Stimulated activated CD4-positive, alpha-beta T cell treated with anti-CD3 and anti-CD28 coated beads, TNF-alpha, amount 100 ng/mL, for 1 hour (primary cell): ENCODE measurements around the gene HRNR.
"Not testable (repeated sequence)": the region's sequence is repeated elsewhere in the genome, so short reads cannot be mapped to it uniquely, and the experiment has no call there.

Experiments used
- DNase-seq, 3 donors: peaks; one replicate each; pipeline ENCODE4 v3.0.0-alpha.2; 2020; ENCODE audit warnings: low read depth in 3 of 3, low spot score in 1 of 3

Gene HRNR

DNA sequence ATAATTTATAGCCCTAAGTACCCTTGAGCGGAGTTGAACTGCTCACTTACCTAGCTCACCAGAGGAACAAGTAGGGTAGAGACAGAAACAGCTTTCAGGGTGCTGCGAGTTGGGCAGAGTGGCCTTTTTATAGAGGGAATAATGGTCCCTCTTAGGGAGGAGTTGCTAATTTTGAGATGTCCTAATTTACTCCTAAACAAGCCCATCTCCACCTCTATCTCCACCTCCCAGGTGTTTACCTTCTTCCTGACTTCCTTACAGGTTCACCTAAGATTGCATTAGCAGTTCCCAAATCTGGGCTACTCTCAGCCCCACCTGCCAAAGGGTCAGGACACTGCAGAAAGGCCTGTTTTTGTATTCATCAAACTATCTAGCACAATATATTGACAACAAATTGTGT is at the start of gene HRNR:
TSS of gene HRNR (minus strand) at position 101 of the 400 bp plus-strand sequence. CDS start 940 bp downstream, outside the sequence.
- no peak for DNase-seq

DNA sequence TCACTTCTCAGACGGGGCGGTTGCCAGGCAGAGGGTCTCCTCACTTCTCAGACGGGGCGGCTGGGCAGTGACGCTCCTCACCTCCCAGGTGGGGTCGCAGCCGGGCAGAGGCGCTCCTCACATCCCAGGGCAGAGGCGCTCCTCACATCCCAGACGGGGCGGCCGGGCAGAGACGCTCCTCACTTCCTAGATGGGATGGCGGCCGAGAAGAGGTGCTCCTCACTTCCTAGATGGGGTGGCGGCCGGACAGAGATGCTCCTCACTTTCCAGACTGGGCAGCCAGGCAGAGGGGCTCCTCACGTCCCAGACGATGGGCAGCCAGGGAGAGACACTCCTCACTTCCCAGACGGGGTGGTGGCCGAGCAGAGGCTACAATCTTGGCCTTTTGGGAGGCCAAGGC is 32.4 kb upstream of the HRNR start:
- not testable (repeated sequence) for DNase-seq

DNA sequence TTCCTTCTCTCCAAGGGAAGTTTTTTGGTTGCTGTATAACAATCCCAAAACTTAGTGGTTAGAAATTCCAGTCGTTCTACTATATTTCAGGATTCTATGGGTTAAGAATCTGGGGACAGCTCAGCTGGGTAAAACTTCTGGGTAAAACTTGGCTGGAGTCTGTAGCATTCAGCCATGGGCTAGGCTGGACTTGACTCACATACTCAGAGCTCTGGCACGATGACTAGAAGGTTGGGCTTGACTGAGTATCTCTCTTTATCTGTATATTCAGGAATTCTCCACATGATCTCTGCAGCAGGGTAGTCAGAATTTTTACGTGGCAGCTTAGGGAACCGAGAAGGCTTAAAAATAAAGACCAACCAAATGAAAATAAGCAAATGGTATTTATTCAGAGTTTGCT is 28.2 kb upstream of the HRNR start:
- DNase-seq = no peak

DNA sequence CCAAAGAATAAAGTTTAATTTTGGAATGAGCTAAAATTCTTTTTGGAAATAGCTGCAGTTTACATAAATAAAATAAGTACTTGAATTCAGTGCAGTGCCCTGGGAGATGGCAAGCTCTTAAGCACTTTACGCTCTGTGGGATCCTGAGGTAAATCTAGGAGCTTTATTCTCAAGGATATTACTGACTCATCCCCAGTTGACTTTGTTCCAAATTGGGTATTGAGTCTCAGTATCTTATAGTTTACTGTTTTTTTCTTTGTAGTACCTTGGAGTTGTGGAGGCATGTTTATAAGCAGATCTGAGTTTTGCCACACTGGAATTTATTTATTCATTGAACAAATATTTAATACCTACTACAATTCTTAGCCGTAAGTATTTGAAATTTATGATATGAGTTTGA is 27.4 kb upstream of the HRNR start:
- DNase-seq = no peak

DNA sequence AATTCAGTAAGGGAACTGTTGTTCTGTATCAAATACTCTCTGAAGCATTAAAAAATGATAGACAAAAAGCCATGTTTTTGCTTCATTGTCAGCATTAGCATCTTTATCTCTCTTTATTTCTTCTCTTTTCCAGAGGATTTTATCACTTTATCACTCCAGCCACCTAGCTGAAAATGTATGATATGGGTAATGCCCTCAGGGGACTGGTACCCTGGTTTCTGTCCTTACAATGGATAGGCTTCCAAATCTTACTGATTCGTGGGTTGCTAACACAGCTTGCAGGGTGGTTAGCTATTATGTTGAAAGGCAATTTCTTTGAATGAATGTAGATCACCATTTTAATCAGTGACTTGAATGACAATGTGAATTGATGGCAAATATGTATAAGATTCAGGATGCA is 23.3 kb upstream of the HRNR start:
- DNase-seq = no peak

DNA sequence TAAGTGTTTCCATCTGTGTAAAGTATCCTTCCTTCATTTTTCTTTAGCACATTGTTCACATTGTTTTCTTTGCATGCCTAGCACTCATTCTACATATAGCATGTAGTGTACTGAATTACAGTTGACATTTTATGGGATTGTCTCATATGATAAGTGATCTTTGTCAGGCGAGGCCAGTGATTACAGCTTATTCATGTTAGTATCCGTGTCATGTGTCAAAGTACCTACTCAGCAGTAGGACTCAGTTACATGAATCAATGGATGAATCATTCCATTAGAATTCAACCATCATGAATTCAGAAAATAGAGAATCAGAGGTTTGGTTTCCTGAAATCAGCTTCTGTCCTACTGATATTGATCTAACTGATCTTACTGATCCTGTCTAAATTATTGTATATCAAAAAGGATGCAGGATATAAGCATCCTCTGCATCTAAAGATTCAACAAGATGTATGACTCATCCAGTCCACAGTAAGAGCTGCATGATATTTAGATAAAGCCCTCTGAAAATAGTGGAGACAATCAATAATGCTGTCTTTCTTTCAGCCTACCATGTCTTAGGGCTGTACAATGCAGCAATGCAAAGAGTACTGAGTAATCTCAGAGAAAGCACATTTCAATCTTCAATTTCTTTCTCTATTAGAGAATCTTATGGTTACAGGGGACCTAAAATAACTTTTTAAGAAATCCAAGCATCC is 20.7 kb upstream of the HRNR start:
- DNase-seq = no peak

DNA sequence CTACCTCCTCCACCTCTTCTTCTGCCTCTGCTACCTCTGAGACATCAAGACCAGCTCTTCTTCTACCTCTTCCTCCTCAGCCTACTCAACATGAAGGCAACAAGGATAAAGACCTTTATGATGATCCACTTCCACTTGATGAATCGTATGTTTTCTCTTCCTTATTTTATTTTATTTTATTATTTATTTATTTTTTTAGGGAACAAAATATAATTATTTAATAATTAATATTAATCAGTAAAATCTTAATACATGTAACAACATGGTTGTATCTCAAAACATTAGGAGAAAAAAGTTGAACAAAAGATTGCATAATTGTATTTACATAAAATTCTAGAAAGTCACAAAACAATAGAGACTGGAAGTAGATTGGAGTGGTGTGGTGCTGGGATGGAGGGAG is 13.1 kb upstream of the HRNR start:
- DNase-seq = no peak

DNA sequence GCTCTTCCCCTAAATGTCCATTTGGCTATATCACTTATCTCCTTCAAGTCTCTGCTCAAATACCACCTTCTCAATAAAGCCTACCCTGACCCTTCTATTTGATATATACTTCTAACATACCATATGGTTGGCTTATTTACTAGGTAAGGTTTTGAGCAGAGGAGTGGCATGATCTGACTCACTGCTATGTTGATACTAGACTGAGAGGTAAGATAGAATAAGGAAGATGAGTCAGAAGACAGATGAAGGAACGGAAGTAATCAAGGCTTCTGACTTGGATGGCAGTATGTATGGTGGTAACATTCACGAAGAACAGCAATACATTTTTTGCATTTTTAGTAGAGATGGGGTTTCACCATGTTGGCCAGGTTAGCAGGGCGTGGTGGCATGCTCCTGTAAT is 4.8 kb upstream of the HRNR start:
- no peak for DNase-seq

DNA sequence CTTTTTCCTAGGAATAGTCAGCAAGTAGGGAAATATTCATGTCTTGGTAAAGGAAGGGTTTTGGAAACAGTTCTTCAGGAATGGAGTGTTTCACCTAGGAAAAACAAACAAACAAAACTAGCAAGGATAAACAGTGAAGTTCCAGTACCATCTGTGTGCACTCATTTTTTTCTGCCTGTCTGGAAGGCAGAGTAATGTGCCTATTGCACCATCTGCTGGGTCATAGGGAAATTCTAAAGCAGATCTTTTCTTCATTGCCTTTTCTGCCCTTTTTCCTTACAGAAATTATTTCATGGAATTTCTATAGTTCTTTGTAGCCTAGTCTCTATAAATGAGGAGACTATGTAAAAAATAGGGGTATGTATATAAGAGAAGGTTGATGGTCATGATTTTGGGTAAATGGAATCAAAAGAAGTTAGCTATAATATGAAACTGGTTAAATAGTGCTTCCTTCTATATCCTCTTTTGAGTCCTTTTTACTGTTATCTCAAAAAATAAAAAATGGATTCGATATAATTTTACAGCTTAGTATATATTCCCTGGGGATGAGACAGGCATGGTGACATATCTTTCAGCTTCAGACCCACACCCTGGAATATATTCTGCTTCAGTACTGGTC is 3.4 kb upstream of the HRNR start:
- no peak for DNase-seq

DNA sequence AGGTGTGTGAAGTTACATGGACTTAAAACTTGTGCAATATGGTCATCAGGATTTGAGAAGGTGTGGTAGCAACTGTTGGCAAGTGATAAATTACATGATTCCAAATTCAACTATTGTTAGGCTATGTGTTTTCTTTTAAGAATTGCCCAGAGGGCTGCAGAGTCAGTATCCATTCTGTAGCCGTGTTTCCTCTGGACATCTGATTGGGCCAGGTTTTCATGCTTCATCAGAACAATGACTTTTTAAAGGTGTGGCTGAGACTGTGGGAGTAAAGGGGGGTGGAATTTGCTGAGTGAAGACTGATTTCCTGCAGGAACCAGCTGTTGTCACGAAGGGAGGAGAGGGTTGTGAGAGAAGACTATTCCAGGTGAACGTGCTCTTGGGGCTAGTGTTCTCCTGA is 1.7 kb upstream of the HRNR start:
- no peak for DNase-seq

DNA sequence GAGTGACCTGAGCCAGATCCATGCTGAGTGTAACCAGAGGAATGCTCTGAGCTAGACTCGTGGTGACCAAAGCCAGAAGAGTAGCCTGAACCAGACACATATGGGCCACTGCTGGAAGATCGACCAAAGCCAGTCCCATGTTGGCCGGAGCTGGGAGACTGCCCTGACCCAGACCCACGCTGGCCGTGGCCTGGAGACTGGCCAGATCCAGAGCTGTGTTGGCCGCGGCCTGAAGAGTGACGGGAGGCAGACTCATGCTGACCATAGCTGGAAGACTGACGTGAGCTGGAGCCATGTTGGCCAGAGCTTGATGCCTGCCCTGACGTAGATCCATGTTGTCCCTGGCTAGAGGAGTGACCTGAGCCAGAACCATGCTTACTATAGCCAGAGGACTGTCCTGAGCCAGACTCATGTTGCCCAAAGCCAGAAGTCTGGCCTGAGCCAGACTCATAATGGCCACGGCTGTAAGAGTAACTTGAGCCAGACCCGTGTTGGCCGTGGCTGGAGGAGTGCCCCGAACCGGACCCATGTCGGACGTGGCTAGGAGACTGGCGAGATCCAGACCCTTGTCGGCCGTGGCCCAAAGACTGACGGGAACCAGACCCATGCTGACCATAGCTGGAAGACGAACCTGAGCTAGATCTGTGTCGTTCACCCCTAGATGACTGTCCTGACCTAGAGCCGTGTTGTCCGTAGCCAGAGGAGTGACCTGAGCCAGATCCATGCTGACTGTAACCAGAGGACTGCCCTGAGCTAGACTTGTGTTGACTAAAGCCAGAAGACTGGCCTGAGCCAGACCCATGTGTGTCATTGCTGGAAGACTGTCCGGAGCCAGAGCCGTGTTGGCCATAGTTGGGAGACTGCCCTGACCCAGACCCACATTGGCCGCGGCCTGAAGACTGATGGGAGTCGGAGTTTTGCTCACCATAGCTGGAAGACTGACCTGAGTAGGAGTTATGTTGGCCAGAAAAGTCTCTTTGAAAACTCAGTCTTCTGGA is 3.5 kb downstream of the HRNR start:
- DNase-seq = no peak

DNA sequence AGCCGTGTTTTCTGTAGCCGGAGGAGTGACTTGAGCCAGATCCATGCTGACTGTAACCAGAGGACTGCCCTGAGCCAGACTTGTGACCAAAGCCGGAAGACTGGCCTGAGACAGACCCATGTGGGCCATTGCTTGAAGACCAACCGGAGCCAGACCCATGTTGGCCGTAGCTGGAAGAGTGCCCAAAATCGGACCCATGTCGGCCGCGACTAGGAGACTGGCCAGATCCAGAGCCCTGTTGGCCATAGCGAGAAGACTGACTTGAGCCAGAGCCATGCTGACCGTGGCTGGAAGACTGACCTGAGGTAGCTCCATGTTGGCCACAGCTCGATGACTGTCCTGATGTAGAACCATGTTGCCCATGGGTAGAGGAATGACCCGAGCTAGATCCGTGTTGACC is 4.6 kb downstream of the HRNR start:
- not testable (repeated sequence) for DNase-seq

DNA sequence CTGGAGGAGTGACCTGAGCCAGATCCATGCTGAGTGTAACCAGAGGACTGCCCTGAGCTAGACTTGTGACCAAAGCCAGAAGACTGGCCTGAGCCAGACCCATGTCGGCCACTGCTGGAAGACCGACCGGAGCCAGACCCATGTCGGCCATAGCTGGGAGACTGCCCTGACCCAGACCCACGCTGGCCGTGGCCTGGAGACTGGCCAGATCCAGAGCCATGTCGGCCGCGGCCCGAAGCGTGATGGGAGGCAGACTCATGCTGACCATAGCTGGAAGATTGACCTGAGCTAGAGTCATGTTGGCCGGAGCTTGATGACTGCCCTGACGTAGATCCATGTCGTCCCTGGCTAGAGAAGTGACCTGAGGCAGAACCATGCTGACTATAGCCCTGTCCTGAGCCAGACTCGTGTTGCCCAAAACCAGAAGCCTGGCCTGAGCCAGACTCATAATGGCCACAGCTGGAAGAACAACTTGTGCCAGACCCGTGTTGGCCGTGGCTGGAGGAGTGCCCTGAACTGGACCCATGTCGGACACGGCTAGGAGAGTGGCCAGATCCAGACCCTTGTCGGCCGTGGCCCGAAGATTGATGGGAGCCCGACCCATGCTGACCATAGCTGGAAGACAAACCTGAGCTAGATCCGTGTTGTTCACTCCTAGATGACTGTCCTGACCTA is 5.1 kb downstream of the HRNR start:
- DNase-seq = no peak

DNA sequence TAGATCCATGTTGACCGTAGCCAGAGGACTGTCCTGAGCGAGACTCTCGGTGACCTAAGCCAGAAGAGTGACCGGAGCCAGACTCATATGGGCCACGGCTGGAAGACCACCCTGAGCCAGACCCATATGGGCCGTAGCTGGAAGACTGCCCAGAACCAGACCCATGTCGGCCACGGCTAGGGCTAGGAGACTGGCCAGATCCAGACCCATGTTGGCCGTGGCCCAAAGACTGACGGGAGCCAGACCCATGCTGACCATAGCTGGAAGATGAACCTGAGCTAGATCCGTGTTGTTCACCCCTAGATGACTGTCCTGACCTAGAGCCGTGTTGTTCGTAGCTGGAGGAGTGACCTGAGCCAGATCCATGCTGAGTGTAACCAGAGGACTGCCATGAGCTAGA is 8.4 kb downstream of the HRNR start:
- DNase-seq = not testable (repeated sequence)

DNA sequence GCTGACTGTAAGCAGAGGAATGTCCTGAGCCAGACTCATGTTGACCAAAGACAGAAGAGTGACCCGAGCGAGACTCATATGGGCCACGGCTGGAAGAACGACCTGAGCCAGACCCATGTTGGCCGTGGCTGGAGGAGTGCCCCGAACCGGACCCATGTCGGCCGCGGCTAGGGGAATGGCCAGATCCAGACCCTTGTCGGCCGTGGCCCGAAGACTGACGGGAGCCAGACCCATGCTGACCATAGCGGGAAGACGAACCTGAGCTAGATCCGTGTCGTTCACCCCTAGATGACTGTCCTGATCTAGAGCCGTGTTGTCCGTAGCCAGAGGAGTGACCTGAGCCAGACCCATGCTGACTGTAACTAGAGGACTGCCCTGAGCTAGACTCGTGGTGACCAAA is 9.1 kb downstream of the HRNR start:
- not testable (repeated sequence) for DNase-seq

DNA sequence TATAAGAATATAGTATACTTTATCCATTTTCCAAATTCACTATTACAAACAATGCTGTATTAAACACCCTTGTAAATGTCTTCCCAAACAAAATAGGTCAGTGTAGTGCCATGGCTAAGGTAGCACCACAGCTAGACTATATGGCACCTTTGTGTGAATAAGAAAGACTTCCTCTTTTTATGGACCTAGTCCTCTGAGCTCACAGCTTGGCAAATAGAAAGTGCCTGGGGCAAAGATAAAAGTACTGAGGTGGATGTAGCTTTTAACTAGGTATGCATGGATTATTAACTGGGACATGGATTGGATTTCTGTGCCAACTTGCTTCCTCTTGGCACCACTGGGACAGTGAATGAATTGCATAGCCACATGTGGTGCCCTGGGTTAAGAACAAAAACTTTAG is 25.0 kb downstream of the HRNR start:
- no peak for DNase-seq

DNA sequence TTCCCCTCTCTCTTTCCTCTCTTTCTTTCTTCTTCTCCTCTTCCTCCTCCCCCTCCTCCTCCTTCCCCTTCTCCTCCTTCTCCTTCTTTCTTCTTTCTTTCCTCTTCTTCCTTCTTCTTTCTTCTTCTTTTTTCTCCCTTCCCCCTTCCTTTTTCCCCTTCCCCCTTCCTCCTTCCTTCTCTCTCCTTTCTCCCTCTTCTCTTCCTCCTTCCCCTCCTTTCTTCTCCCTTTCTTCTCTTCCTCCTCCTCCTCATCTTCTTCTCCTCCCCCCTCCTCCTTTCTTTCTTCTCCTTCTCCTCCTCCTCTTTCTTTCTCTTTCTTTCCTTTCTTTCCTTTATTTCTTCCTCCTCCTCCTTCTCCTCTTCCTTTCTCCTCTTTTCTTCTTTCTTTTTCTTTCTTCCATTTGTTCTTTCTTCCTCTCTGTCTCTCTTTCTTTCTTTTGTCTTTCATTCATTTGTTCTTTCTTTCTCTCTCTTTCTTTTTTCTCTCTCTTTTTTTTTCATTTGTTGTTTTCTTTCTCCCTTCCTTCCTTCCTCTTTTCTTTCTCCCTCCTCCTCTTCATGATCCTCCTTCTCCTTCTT is 26.5 kb downstream of the HRNR start:
- no peak for DNase-seq

DNA sequence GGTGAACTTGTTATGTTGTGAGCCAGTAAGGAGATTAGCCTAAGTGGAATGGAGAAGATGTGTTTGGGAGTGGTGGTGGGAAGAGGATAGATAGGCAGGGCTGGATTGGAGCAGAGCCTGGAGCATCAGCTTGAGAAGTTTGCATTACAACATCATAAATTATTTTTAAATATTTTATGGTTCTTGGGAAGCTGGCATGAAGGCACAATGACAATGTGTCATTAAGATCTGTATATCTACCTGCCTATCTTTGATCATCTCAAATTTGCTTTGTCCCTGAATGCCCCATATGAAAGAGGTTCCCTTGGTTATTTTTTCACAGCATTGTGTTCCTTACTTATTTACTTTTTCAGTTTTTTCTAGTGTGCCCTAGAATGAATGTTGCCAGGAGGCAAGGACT is 32.3 kb downstream of the HRNR start:
- DNase-seq = no peak

DNA sequence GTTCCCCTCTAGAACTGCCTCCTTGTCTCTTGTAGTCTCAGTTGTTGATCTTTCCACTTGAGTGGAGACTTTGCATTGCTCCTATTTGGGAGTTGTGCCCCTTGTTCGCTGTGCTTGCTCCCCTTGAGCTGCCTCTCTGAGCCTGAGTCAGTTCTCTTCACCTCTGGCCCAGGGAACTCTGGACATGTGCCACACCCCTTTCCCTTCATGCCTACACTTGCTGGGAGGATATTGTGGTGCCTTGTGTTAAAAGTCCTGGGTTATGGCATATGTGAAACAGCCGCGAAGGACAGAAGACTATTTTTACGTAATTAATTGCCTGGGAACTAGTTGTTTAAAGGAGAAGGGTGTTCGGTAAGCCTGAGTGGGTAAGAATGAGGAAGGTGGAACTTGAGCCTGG is 32.7 kb downstream of the HRNR start:
- DNase-seq = no peak

DNA sequence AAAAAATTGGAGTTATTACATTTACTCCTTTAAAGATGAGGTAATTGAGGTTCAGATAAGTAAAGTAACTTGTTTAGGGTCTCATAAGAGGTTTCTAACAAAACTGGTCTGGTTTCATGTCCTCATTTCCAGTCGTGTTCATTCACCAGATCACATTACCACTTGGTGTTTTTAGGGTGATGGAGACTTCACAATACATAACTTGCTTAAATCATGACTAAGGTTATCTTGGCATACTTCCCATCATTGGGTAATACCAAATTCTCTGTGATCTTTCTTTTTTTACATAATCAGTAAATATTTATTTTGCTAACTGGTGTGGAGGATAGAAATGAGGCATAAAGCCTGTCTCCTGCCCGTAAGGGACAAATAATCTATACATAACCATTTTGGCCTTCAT is 33.4 kb downstream of the HRNR start:
- DNase-seq = no peak
